GM04503 (cell line): Measurements from ENCODE around the gene CTNND2.

Experiments used
- DNase-seq: peaks from one replicate; pipeline ENCODE4 v3.0.0-alpha.2; 2012; ENCODE audit warnings: low read depth

Gene CTNND2

DNA sequence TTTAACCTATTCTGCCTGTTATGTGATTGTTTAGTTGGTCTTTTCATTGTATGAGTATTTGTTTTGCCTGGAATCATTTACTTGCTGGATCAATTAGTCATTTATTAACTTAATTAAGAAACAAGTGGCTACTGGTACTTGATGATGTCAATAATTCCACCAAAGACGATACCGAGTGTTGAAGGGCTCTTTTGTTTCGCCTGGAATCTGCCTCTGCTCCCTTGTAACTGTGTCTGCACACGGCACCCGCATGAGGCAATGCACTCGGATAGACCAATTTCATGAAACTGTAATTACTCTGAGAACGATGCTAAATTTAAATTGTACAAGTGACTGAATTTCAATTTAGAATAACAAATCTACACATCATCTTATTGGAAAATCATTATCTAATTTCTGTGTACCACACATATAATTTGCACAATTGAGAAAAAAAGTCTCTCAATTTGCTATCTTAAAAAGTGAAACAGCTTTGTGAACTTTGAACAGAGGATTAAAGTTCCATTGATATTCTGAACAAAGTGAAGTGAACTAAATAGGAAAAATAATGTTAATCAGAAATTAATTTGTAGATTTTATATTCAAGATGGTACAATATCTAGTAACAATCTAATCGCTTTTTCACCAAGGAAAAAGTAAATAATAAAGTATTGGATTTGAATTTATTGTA is 143.2 kb downstream of the CTNND2 start:
- no peak for DNase-seq

DNA sequence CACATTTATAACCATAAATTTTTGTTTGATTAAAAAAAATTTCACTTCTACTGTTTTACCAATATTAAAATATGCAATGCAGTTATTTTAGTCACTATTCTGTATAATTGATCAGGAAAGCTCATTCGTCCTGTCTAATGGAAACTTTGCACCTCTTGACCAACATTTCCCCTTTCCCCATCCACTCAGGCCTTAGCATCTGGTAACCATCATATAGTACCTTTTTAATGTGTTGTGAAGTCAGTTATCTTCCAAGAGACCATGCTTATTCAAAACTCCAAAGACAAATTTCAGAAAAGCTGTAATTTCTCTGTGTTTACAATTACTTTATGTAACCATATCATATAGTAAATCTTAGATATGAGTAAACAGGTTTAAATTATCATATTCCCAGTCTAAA is 145.9 kb downstream of the CTNND2 start:
- no peak for DNase-seq

DNA sequence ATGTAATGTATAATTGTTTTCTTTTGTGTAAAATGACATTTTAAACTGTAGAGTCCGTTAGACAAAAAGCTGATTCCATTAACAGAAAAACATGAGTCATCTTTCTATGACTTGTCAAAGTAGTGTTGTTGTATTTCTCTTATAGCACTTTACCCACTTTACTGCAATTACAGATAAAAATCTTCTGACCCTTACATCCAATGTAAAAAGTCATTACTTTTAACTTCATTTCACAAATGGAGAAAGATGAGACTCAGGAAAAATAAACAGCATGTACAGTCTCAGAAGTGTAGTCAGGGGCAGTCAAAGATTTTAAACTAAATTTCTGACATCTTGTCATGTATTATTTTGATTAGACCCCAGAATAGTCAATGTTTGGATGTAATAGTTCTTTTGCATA is 146.6 kb downstream of the CTNND2 start:
- DNase-seq: no peak

DNA sequence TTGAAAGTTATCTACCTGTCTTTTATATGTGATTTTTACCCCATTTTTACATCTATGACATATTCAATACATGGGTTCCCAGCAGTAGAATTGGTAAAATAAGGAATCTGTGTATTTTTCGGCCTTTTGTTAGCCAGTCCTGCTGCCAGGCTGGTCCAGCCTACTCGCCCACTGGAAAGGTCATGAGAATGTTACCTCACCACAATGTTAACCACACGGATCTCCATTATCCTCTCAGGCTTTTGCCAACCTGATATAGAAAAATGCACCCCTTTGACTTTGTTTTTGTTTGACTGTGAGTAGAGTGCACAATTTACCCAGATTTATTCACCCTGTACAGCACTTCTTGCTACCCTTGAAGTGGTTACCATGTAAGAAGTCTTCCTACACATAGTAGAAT is 167.2 kb downstream of the CTNND2 start:
- DNase-seq: no peak

DNA sequence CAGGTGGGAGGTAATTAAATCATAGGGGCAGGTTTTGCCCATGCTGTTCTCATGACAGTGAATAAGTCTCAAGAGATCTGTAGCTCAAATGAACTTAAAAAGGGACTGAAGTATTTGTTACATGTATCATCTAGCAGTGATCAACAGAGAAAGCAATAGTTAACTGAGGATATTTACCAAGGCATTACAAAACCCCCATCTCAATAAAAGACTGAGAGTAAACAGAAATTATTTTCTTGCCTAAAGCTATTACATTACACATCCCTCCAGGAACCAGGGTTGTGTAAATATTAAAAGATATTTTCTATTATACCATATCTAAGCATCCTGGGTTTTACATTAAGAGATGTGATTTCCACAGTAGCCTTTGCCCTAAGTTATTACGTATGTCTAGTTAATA is 169.9 kb downstream of the CTNND2 start:
- DNase-seq: no peak

DNA sequence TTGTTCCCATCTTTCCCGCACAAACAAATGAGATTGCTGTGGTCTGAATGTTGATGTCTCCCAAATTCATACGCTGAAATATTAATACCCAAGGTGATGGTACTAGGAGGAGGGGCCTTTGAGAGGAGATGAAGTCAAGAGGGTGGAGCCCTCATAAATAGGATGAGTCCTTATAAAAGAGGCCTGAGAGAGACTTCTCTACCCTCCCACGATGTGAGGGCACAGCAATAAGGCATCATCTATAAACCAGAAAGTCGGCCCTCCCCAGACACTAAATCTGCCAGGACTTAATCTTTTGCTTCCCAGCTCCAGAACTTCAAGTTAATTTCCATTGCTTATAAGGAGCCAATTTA is 170.4 kb downstream of the CTNND2 start:
- DNase-seq: no peak

DNA sequence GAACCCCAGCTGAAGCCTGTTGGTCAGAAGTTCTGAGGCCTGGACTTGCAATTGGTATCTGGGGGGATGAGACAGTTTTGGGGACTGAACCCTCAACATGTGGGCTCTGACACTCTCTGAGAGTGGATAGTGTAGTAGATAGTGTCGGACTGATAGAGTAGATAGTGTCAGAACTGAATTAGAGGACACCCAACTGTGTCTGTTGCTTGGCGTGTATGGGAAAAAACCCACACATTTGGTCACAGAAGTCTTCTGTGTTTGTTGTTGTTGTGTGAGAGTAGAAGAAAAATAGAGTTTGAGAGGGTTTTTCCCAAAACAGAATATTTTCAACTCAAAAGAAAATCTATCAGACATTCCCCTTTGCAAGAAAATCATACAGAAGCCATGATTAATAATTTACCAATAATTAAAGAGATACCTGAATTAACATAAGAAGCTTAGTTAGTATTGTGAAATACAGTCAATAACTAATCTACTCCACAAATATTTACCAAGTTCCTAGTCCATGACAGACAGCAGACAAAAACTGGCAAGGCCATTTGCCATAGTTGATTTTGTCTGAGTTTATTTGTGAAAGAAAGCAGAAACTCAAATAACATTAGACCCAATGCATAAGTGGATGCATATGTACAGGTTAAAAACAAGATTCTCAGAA is 170.9 kb downstream of the CTNND2 start:
- no peak for DNase-seq

DNA sequence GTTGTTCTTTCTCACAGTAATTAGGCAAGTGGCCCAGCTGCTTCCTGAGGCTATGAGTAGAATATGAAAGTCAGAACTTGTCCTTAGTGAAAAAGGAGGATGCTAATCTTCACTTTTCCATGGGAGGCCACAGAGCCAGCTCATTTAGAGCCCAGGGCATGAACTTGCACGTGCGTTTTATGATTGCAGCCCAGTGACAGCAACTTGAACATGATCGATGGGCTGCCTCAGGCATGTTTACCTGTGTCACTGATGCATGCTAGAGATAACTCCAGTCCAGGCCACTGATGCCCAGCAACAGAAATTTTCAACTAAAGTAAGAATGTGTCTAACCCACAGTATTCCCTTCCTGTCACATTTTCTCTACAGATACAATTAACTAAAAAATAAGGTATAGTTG is 179.3 kb downstream of the CTNND2 start:
- DNase-seq: no peak

DNA sequence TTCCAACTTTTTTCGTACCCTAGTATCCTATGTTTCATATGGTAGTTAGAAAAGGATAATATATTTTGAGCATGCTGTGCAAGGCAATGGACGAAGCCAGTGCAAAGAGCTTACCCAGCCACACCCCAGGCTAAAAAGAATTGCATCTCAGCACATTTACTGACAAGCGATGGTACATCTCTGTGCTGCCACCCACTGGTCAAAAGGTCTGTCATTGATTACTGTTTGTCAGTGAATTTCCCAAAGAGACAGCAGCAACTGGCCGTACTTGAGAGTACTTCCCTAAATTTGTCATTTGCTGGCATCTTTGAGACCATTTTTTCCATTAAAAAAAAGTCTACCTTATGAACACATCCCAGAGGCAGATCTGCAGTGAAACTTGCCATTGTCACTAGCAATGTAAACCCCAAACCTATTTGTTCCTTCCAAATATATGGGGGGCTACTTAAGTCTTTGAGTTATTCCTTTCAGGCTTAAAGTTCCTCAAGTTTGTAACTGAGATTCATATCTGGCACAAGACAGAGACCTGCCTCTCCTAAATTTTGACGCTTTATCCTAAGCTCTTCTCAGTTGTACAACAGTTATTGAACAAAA is 184.3 kb downstream of the CTNND2 start:
- DNase-seq: no peak

DNA sequence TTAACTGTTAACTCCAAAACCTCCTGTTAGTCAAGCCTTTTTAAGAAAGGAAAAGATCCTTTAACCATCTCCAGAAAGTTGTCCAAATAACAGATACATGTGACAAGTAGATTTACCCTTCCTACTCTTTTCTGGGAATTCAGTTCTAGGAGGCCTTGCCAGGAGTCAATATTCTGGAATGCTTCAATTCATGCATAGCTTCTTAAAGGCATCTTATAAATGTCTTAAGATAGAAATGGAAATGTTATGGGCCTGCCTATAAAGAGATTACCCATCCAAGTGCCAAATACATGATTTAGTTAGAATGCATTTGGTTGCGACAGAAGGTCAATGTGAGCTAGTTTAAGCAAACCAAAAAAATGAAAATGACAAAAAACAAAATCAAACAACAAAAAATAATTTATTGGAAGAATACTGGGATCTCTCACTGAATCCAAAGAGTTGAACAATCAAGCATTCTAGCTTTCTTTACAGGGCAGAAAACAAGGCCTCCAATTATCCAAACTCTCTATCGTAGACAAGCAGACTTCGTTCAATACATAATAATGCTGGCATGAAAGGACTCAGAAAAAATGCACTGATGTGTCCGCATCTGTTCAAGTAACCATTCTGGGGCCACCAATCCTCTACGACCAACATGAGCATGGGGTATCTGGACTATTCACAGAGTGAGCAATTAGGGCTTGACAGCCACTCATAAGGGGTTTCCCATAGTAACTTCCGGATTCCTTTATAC is 188.6 kb downstream of the CTNND2 start:
- DNase-seq: no peak

DNA sequence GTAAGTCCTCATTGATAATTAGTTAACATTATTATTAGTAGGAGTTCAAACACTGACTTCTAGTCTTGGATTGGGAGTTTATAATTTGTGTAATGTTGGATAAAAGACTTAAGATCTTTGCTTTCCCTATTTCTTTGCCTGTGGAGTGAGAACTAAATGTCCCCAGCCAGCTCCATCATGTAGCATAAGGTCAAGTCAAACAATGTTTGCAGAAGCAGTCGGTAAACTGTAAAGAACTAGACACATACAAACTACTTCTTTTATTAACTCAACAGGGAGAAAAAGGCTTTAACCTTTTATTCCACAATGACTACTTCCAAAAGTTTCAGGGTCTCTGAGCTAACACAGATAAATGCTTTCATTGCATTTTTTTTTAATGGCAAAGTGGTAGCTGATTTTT is 192.3 kb downstream of the CTNND2 start:
- no peak for DNase-seq

DNA sequence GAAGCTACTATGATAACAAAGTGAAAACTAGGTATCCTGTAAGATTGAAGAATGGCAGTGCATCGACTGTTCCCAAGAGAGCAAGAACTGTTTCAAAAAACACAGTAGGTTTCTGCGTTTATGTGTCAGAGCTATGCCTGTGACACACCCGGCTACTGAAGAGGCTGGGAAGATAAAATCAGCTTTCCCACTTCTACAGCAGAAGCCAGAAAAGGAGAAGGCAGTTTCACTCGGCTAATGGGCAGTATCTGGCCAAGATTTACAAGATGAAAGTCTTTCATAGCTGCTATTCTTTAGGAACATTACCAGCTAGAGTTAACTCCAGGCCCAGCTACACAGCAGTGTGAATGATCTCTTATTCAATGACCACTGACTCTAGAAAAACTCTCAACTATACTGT is 195.2 kb downstream of the CTNND2 start:
- no peak for DNase-seq

DNA sequence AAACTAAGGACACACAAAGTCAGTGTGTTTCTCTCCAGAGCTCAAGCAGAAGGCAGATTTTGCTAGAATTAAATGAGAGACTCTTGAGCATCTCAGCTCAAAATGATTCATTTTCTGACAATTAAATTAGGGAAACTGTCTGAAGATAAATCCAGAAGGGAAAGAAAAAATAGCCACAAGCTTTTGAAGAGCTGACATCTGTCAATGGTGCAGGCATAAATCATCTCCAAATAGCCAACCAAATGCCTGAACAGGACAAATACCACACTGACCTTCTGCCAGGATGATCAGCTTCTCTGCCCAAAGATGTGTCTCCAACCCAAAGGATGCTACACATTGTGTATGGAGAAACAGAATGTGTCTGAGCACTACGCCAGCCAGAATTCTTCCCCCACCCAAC is 199.3 kb downstream of the CTNND2 start:
- no peak for DNase-seq

DNA sequence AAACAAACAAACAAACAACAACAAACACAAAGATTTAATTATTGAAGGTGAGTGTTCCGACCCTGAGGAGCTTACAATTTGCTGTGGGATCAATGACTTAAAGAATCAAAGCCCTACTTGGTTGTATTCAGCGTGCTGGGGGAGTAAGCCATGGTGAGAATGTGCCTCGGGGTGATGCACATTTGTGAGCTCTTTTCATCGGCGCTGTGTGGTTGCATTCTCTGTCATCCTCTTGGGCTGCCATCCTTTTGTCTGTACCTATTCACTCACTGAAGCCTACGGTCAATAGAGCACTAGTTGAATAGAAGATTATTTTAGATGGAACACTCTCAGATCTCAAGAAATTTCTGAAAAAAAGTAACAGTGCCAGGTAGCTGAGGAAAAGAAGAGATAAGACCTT is 203.9 kb downstream of the CTNND2 start:
- no peak for DNase-seq

DNA sequence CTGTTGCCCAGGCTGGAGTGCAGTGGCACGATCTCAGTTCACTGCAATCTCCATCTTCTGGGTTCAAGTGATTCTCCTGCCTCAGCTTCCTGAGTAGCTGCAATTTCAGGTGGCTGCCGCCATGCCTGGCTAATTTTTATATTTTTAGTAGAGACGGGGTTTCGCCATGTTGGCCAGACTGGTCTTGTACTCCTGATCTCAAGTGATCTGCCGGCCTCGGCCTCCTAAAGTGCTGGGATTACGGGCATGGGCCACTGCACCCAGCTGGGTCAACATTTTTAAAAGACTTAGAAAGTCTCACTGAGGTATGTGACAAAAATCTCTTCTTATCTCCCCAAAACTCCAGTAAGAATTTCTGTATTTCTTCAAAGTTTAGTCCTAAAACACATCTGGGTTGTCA is 211.6 kb downstream of the CTNND2 start:
- no peak for DNase-seq

DNA sequence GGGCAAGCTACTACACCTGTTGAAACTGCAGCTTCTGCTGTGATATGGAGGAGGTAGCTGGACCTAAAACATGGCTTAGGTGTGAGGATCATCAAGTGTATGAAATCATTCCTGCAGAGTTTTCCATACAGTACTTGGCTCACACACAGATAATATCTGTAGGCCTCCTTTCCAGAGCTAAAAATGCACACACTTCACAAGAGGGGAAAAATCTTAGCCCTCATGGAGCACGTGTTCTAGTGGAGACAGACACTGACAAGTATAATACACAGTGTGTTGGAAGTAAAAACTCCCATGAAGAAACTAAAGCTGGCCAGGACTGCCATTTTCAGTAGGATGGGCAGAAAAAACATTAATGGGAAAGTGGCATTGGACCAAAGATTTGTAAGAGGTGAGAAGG is 216.7 kb downstream of the CTNND2 start:
- DNase-seq: no peak

DNA sequence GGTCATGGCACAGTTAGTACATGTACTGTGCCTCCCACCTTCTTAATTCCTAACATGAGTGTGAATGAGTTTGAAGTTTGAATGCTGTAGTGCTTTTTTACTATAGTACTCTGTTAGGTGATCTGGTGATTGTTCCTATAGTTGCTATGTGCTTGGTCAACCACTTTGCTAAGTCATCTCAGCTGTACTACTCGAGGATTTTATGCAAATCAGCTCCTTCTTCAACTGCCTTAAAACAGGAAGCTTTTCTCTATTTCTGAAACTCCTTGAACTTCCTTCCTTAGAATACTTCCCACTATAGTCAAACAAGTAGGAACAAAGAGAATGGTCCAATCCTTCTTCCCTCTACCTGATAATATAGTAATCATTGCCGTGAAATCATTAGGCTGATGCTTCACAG is 219.6 kb downstream of the CTNND2 start:
- no peak for DNase-seq

DNA sequence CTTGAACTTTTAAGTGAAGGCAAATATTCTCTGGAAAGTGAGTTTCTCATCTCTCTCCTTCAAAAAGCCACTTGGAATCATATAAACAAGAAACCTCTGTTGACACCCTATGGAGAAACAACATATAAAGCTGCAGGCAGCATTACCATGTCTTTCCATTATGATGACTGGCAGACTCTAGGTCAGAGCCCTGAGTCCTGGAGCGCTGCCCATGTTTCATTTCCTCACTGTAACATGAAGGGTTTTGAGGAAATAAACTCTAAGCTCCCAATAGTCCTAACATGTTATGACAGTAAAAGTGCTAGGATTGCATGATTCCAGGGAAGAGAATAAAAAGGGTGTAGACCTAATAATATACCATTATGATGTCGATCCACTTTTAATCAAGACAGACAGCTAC is 220.6 kb downstream of the CTNND2 start:
- DNase-seq: no peak

DNA sequence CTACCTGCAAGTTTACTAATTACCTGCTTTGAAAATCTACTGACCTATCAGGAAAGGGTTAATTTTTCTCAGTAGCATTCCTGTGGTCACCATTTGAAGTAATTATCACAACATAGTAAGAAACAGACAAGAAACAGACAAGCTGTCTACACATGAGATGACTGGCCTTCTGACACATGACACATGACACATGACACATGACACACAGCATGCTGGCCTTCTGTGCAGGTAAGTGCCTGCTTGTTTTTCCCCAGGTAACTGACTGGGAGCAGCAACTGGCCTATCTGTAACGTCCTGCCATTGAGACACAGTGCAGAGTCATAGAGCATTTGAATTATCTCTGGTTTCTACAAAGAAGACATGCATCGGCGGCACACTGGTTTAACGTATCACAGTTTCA is 222.4 kb downstream of the CTNND2 start:
- DNase-seq: no peak

DNA sequence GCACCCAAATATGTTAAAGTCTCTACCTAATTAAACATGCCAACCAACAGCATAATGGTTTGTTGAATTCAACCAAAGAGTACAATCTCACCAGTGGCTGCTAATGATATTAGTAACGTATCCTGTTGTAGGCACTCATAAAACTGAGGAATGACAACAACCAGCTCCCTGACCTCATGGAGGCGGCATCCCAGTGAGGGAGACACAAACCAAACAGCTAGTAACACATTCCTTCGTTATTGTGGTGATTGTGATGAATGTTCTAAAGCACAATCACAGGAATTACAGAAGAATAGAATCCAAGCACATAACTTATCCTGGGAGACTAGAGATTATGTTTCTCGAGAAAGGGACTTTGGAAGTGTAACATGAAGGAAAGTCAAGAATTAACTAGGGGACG is 224.6 kb downstream of the CTNND2 start:
- no peak for DNase-seq

DNA sequence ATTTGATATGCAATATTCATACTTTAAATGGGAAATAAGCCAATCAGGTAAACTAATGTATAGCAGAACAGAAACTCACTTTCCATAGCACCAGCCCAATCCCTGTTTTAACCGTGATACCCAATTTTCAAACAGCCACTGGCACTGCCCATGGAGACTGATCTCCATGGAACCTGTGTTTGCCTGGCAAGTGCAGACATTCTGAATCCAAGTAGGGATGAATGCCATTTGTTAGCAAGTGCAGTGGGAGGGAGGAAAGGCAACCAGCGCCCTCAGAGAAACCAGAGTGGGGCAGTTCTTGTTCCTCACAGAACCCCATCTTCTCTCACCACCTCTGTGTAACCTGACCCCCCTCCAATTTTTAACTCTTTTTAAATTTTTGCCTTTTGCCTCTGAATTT is 229.1 kb downstream of the CTNND2 start:
- no peak for DNase-seq

DNA sequence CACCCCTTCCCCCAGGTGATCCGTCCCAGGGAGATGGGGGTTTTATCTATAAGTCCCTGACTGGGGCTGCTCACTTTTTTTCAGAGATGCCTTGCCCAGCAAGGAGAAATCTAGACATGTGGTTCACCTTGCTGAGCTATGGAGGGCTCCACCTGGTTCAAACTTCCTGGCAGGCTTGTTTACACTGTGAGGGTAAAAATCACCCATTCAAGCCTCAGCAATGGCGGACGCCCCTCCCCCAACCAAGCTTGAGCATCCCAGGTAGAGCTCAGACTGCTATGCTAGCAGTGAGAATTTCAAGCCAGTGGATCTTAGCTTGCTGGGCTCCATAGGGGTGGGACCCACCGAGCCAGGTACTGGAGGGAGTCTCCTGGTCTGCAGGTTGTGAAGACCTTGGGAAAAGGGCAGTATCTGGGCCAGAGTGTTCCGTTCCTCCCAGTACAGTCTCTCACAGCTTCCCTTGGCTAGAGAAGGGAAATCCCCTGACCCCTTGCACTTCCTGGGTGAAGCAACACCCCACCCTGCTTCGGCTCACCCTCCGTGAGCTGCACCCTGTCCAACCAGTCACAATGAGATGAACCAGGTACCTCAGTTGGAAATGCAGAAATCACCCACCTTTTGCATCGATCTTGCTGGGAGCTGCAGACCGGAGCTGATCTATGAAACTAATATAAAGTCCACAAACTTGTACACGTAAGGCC is 231.7 kb downstream of the CTNND2 start:
- DNase-seq: no peak

DNA sequence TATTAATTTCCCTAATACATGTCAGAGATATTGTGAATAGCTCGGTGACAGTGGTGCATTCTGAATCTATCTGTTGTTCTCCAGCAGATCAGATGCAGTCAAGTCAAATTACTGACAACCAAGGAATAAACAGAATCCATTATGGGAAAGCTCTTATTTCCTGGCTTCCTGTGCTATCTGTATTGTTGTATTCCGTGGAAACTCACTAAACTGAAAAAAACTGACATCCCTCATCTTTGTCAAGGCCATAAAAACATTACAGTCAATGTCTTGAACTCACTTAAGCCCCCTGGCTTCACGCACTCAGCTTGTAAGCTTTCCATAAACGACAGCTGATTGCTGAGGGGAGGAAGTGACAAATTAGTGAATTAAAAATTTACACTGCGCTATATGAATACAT is 245.9 kb downstream of the CTNND2 start:
- DNase-seq: no peak
